CD4-positive, CD25-positive, alpha-beta regulatory T cell (primary cell): ENCODE results near the gene SPG7. TPM values are rescaled to one million over a fixed set of nuclear protein-coding genes. Genes with fewer than 3 reads are reported as not detected.
A peak's percentile ranks its signal among the peaks of the same experiment; 100 is the strongest.

Source experiments
- ATAC-seq, 2 donors: fragments of 150-1000 bp; cut with Tn5 transposase; one replicate each; pipeline ENCODE4 v1.10.0; 2021; ENCODE audit warnings: low read depth in 2 of 2, moderate number of reproducible peaks in 2 of 2, moderate library complexity in 1 of 2
- DNase-seq, 3 donors: peaks; one replicate each; pipeline versions ENCODE4 v3.0.0 to v3.0.0-alpha.2; 2012 to 2022; ENCODE audit warnings: mixed read lengths in 1 of 3
- H3K27ac ChIP-seq: one replicate; pipeline ENCODE4 v1.7.0; 2013; ENCODE audit warnings: mild to moderate bottlenecking, low read length; ENCODE audit not compliant: insufficient read depth, poor library complexity, severe bottlenecking
- H3K27me3 ChIP-seq: one replicate; pipeline ENCODE4 v1.7.0; 2013; ENCODE audit warnings: low read length; ENCODE audit not compliant: control insufficient read depth, insufficient read depth
- H3K36me3 ChIP-seq: one replicate; pipeline ENCODE4 v1.7.0; 2013; ENCODE audit warnings: mild to moderate bottlenecking, low read length, moderate library complexity; ENCODE audit not compliant: control insufficient read depth, insufficient read depth
- H3K4me1 ChIP-seq: 2 replicates; pipeline ENCODE4 v1.7.0; 2013; ENCODE audit warnings: mild to moderate bottlenecking, low read length; ENCODE audit not compliant: insufficient read depth, control insufficient read depth, poor library complexity, severe bottlenecking
- H3K4me3 ChIP-seq: one replicate; pipeline ENCODE4 v1.7.0; 2013; ENCODE audit warnings: low read depth, mild to moderate bottlenecking, low read length, moderate library complexity
- H3K9me3 ChIP-seq, 2 experiments: 1 replicate in 1 of 2; 2 replicates in 1 of 2; pipeline ENCODE4 v1.7.0; 2013; ENCODE audit warnings: low read length in 2 of 2, mild to moderate bottlenecking in 1 of 2, moderate library complexity in 1 of 2; ENCODE audit not compliant: control insufficient read depth in 2 of 2
- H3K27ac Mint-ChIP-seq, 3 donors: one replicate each; pipeline ENCODE4 v1.8.0; 2020 to 2022; ENCODE audit warnings: mild to moderate bottlenecking in 3 of 3, mixed read lengths in 3 of 3, moderate library complexity in 2 of 3
- H3K27me3 Mint-ChIP-seq: one replicate; pipeline ENCODE4 v1.8.0; 2022; ENCODE audit warnings: mild to moderate bottlenecking, mixed read lengths
- H3K36me3 Mint-ChIP-seq: one replicate; pipeline ENCODE4 v1.8.0; 2020; ENCODE audit warnings: mixed read lengths
- H3K4me1 Mint-ChIP-seq, 4 donors: one replicate each; pipeline ENCODE4 v1.8.0; 2020 to 2022; ENCODE audit warnings: mixed read lengths in 4 of 4, mild to moderate bottlenecking in 1 of 4
- H3K4me3 Mint-ChIP-seq, 4 donors: one replicate each; pipeline ENCODE4 v1.8.0; 2020 to 2022; ENCODE audit warnings: mild to moderate bottlenecking in 4 of 4, mixed read lengths in 4 of 4, moderate library complexity in 3 of 4
- H3K9me3 Mint-ChIP-seq, 7 donors: one replicate each; pipeline ENCODE4 v1.8.0; 2020 to 2022; ENCODE audit warnings: mixed read lengths in 7 of 7, mild to moderate bottlenecking in 3 of 7, moderate library complexity in 2 of 7
- polyA plus RNA-seq, 4 donors: library from polyadenylated mRNA; unstranded; fragments of 300-500 nt; fragmentation: Illumina TruSeq; gene quantifications; one replicate each; pipeline ENCODE4 v1.2.3, GENCODE V29; 2021
- total RNA-seq: library from RNA; stranded (reverse); gene quantifications from one replicate; pipeline ENCODE4 v1.2.3, GENCODE V29; 2022

Gene SPG7
- total and polyA plus RNA-seq, 5 donors from 2014 or later: 34.4 to 184 (median 41.2) TPM

DNA sequence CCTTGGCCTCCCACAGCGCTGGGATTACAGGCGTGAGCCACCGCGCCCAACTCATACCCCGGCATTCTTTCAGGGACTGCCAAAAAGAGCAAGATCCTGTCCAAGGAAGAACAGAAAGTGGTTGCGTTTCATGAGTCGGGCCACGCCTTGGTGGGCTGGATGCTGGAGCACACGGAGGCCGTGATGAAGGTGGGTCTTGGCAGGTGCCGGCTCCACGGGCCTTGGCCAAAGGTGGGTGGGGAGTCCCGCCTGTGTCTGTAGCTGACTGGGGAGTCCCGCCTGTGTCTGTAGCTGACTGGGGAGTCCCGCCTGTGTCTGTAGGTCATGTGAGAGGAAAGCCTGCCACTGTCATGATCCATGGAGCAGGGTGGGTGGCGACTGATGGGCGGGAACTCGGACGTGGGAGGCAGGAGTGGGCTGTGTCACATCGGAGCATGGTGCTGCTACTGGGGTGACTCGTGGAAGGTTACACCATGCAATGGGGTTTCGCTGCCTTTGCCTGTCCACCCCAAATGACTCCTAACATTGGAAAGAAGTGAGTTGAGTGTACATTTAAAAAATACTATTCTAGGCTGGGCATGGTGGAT lies 42.3 kb downstream of the SPG7 start:
- DNase-seq (no peak), ATAC-seq (no peak)
- Histone ChIP-seq H3K9me3 (no peaks in the 10 kb centered on the region), H3K36me3 (peaks cover 40% of the 10 kb centered on the region), H3K27me3 (no peaks in the 10 kb centered on the region), H3K27ac (no peak overlapping the region), H3K4me1 (no peaks in the 10 kb centered on the region), H3K4me3 (no peak overlapping the region)
- Mint-ChIP-seq H3K4me3 (no peak overlapping the region), H3K4me1 (peaks cover 0 to 14% (median 3%) of the 10 kb centered on the region in 4 donors), H3K9me3 (no peaks in the 10 kb centered on the region), H3K27ac (peak overlapping the region in 1 of 3 donors; percentile 52), H3K36me3 (peaks cover 15% of the 10 kb centered on the region), H3K27me3 (no peaks in the 10 kb centered on the region)

DNA sequence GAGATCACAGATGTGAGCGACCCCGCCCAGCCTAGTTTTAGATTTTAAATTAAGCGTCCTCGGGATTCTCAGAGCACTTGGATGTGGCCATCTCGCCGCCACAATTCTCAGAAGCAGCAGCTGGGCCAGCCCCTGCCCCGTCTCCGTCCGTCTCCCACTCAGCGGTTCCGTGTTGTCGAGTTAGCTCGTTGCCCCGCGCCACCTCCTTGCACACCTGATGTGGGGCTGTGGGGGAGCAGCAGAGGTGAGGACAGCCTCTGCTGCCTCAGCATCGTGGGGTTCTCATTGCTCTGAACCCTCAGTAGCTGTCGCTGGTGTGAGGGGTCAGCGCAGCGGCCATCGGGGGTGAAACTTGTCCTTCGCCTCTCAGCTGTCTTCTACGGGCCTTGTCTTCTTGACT lies 44.1 kb downstream of the SPG7 start:
- H3K27me3 Mint-ChIP-seq: no peaks in the 10 kb centered on the region
- Histone ChIP-seq H3K27ac (no peak overlapping the region), H3K9me3 (no peaks in the 10 kb centered on the region), H3K36me3 (peaks cover 32% of the 10 kb centered on the region), H3K27me3 (no peaks in the 10 kb centered on the region), H3K4me1 (peaks cover 3% of the 10 kb centered on the region), H3K4me3 (no peak overlapping the region)
- H3K4me1 Mint-ChIP-seq: peaks cover 0 to 15% (median 3%) of the 10 kb centered on the region in 4 donors
- no peak overlapping the region for H3K27ac Mint-ChIP-seq
- no peak for DNase-seq
- H3K36me3 Mint-ChIP-seq: peaks cover 16% of the 10 kb centered on the region
- no peak for ATAC-seq
- H3K9me3 Mint-ChIP-seq: no peaks in the 10 kb centered on the region
- H3K4me3 Mint-ChIP-seq: no peak overlapping the region

DNA sequence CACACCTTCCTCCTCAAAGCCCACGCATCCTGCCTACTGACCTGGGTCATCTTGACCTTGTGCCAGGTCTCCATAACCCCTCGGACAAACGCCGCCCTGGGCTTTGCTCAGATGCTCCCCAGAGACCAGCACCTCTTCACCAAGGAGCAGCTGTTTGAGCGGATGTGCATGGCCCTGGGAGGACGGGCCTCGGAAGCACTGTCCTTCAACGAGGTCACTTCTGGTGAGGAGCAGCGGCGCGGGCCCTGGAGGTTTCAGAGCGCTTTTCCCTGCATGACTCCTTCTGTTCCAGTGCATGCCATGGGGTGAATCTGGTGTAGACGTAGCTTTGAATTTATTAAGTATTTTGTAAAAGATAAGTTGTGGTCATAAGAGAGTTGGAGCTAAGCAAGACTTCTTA lies 44.7 kb downstream of the SPG7 start:
- peak overlapping the region in 1 of 3 donors; percentile 40 for H3K27ac Mint-ChIP-seq
- ATAC-seq (no peak), DNase-seq (no peak)
- H3K27ac ChIP-seq: no peak overlapping the region
- peaks cover 16% of the 10 kb centered on the region for H3K36me3 Mint-ChIP-seq
- H3K27me3 ChIP-seq: no peaks in the 10 kb centered on the region
- no peak overlapping the region for H3K4me3 Mint-ChIP-seq
- no peaks in the 10 kb centered on the region for H3K27me3 Mint-ChIP-seq
- no peaks in the 10 kb centered on the region for H3K9me3 ChIP-seq
- H3K4me1 Mint-ChIP-seq: peaks cover 5 to 20% (median 7%) of the 10 kb centered on the region in 4 donors
- peaks cover 29% of the 10 kb centered on the region for H3K36me3 ChIP-seq
- H3K9me3 Mint-ChIP-seq: no peaks in the 10 kb centered on the region
- no peak overlapping the region for H3K4me3 ChIP-seq
- H3K4me1 ChIP-seq: peaks cover 4% of the 10 kb centered on the region

DNA sequence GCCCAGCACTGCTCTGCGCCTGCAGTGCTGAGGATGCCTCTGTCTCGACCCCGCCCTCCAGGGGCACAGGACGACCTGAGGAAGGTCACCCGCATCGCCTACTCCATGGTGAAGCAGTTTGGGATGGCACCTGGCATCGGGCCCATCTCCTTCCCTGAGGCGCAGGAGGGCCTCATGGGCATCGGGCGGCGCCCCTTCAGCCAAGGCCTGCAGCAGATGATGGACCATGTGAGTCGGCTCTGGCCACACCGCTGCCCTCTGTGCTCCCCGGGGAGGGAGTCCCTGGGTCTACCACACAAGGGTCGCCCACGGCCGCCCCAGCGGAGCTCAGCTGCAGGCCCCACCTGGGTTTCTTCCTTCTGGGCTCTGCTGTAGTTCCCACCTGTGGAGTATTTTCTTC lies 45.5 kb downstream of the SPG7 start:
- Mint-ChIP-seq H3K27ac (no peak overlapping the region), H3K4me3 (peak overlapping the region in 1 of 4 donors; percentile 32), H3K4me1 (peaks cover 5 to 18% (median 7%) of the 10 kb centered on the region in 4 donors), H3K27me3 (no peaks in the 10 kb centered on the region), H3K36me3 (peaks cover 16% of the 10 kb centered on the region), H3K9me3 (no peaks in the 10 kb centered on the region)
- Histone ChIP-seq H3K4me3 (no peak overlapping the region), H3K9me3 (no peaks in the 10 kb centered on the region), H3K4me1 (peaks cover 4% of the 10 kb centered on the region), H3K27ac (no peak overlapping the region), H3K36me3 (peaks cover 22% of the 10 kb centered on the region), H3K27me3 (no peaks in the 10 kb centered on the region)
- DNase-seq (no peak), ATAC-seq (no peak)

DNA sequence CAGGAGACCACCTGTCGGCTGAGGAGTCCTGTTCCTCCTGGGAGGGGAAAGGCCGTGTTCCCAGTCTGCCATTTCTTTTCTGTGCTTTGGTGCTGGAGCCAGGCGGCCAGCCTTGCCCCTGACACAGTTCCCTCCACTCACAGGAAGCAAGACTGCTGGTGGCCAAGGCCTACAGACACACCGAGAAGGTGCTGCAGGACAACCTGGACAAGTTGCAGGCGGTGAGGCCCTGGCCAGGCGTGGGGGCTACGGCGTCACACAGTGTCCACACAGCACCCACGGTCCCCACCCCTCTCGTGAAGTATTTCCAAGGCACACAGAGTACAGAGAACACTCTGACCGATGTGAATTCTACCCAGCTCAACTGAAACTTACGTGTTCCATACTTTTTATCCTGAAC lies 46.1 kb downstream of the SPG7 start:
- H3K9me3 Mint-ChIP-seq: no peaks in the 10 kb centered on the region
- ATAC-seq (no peak), DNase-seq (no peak)
- peaks cover 5 to 12% (median 5%) of the 10 kb centered on the region in 4 donors for H3K4me1 Mint-ChIP-seq
- Histone ChIP-seq H3K4me3 (no peak overlapping the region), H3K36me3 (peaks cover 22% of the 10 kb centered on the region), H3K4me1 (peaks cover 4% of the 10 kb centered on the region), H3K27me3 (no peaks in the 10 kb centered on the region), H3K9me3 (no peaks in the 10 kb centered on the region), H3K27ac (no peak overlapping the region)
- H3K36me3 Mint-ChIP-seq: peaks cover 11% of the 10 kb centered on the region
- H3K27ac Mint-ChIP-seq: no peak overlapping the region
- no peaks in the 10 kb centered on the region for H3K27me3 Mint-ChIP-seq
- H3K4me3 Mint-ChIP-seq: no peak overlapping the region

DNA sequence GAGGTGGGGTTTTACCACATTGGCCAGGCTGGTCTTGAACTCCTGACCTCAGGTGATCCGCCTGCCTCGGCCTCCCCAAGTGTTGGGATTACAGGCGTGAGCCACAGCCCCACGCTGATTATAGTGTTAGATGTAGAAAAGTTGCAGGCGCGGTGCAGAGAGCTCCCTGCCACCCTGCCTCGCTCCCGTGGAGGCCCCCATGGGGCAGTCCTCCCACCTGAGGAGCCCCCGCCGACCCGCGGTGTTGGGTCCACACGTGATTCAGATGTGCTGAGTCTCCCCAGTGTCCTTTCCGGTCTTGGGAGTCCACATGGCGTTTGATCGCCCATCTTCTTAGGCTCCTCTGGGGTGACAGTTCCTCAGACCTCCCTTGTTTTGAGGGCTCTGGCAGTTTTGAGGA lies 47.1 kb downstream of the SPG7 start:
- H3K9me3 ChIP-seq: no peaks in the 10 kb centered on the region
- Mint-ChIP-seq H3K36me3 (peaks cover 7% of the 10 kb centered on the region), H3K27ac (no peak overlapping the region), H3K27me3 (peaks cover 4% of the 10 kb centered on the region), H3K4me3 (no peak overlapping the region), H3K4me1 (peaks cover 5 to 11% (median 8%) of the 10 kb centered on the region in 4 donors), H3K9me3 (no peaks in the 10 kb centered on the region)
- DNase-seq: no peak
- no peak overlapping the region for H3K27ac ChIP-seq
- H3K4me1 ChIP-seq: peaks cover 4% of the 10 kb centered on the region
- ATAC-seq: no peak
- H3K27me3 ChIP-seq: no peaks in the 10 kb centered on the region
- no peak overlapping the region for H3K4me3 ChIP-seq
- H3K36me3 ChIP-seq: peaks cover 20% of the 10 kb centered on the region

DNA sequence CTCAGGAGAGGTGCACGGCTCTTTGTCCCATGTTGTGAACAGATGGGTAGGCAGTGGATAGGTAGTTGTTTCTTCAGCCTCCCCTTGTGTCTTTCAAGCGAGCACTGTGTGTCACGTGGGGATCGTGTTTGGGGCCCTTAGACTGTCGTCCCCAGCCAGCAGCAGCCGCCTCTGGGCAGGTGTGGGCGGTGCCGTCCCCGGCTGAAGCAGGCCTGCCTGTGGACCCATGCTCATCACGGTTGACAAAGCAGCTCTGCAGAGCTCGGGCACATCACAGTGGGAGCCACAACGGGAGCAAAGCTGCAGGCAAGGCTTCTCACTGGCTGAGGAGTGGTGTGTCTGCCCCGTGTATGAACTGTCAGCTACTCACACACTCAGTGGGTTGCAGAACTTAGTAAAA lies 47.6 kb downstream of the SPG7 start:
- no peaks in the 10 kb centered on the region for H3K27me3 ChIP-seq
- H3K36me3 ChIP-seq: peaks cover 18% of the 10 kb centered on the region
- ATAC-seq: no peak
- DNase-seq: no peak
- H3K9me3 ChIP-seq: no peaks in the 10 kb centered on the region
- peaks cover 7% of the 10 kb centered on the region for H3K36me3 Mint-ChIP-seq
- H3K27me3 Mint-ChIP-seq: peaks cover 4% of the 10 kb centered on the region
- peaks cover 4% of the 10 kb centered on the region for H3K4me1 ChIP-seq
- peak overlapping the region in 1 of 4 donors; percentile 38 for H3K4me3 Mint-ChIP-seq
- H3K27ac Mint-ChIP-seq: no peak overlapping the region
- H3K4me1 Mint-ChIP-seq: peaks cover 5 to 13% (median 8%) of the 10 kb centered on the region in 4 donors
- H3K9me3 Mint-ChIP-seq: no peaks in the 10 kb centered on the region
- H3K27ac ChIP-seq: no peak overlapping the region
- no peak overlapping the region for H3K4me3 ChIP-seq
